GM06990 (cell line): Measurements from ENCODE around the gene IL36G.

Experiments
- DNase-seq: peaks from one replicate; pipeline ENCODE4 v3.0.0-alpha.2; 2011; ENCODE audit not compliant: insufficient read length; ENCODE audit errors: extremely low read depth
- H3K27me3 ChIP-seq: replicated peaks from 2 replicates; pipeline ENCODE4 v1.6.0; 2011; ENCODE audit warnings: low read length; ENCODE audit not compliant: control insufficient read depth, insufficient read depth
- H3K36me3 ChIP-seq: 2 replicates; pipeline ENCODE4 v1.5.1; 2011; ENCODE audit warnings: low read length; ENCODE audit not compliant: control insufficient read depth, insufficient read depth
- H3K4me3 ChIP-seq: replicated peaks from 2 replicates; pipeline ENCODE4 v1.5.1; 2011; ENCODE audit warnings: low read depth, mild to moderate bottlenecking, control low read depth, low read length
- TF ChIP-seq, protein P1 (sequence below): IDR thresholded peaks from 2 replicates; pipeline ENCODE4 v1.5.1; 2011; ENCODE audit warnings: low read length, control low read depth, mild to moderate bottlenecking, inconsistent platforms; ENCODE audit not compliant: insufficient read depth, poor library complexity, severe bottlenecking

IL36G gene

DNA sequence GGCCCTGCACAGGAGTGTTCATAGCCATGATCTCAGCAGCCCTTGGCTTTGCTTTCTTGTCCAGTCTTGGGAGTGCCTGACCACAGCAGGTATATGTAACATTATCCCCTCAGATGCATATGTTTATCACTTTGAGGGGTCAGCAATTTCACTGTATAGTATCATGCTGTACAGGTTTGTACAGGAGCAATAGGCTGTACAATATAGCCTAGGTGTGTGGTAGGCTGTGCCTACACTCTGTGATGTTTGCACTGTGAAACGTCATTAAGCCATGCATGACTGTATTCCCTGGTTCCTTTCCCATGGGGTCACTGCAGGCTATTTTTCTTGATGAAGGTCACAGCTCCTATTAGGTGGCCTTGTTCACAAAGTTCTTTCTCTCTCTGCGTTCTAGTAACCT lies 4.7 kb upstream of the IL36G start:
- Histone ChIP-seq H3K27me3 (no peaks in the 10 kb centered on the region), H3K4me3 (no peak overlapping the region), H3K36me3 (no peaks in the 10 kb centered on the region)
- TF ChIP-seq, protein P1, sequence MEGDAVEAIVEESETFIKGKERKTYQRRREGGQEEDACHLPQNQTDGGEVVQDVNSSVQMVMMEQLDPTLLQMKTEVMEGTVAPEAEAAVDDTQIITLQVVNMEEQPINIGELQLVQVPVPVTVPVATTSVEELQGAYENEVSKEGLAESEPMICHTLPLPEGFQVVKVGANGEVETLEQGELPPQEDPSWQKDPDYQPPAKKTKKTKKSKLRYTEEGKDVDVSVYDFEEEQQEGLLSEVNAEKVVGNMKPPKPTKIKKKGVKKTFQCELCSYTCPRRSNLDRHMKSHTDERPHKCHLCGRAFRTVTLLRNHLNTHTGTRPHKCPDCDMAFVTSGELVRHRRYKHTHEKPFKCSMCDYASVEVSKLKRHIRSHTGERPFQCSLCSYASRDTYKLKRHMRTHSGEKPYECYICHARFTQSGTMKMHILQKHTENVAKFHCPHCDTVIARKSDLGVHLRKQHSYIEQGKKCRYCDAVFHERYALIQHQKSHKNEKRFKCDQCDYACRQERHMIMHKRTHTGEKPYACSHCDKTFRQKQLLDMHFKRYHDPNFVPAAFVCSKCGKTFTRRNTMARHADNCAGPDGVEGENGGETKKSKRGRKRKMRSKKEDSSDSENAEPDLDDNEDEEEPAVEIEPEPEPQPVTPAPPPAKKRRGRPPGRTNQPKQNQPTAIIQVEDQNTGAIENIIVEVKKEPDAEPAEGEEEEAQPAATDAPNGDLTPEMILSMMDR: no peak
- DNase-seq: no peak

DNA sequence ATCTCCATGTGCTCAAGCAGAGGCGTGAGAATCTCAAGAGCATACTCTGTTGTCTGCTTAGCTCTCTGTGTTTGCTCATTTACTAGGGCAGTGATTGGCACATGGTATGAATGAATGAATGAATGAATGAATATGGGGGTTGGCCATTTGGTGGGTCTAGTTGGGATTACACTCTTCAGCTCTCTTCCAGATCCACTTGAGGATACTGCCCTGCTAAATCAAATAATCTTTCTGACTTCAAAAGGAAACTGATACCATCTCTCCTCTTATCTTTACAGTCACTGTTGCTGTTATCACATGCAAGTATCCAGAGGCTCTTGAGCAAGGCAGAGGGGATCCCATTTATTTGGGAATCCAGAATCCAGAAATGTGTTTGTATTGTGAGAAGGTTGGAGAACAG lies 1.9 kb downstream of the IL36G start:
- no peaks in the 10 kb centered on the region for H3K36me3 ChIP-seq

DNA sequence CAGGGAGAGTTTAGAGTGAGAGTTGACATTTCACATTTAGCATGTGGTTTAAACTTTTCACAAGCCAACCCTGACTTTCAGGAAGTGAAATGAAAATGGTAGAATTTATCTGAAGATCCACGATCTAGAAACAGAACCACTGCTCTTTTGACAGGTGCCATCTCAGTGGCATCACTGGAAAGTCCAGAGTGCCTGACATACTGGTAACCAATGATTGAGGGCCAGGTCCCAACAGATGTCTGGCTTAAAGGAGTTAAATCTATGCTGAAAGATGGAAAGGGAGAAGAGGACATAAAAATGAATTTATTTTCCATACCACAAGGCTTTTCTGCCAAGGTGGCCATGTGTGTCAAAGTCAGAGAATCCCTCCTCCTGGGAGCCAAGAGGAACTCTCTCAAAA lies 2.7 kb downstream of the IL36G start:
- Histone ChIP-seq H3K36me3 (no peaks in the 10 kb centered on the region), H3K27me3 (no peaks in the 10 kb centered on the region), H3K4me3 (no peak overlapping the region)
- TF ChIP-seq, protein P1: no peak
- DNase-seq: no peak

More for the DNA sequence above, 1.9 kb downstream of the IL36G start:
- no peaks in the 10 kb centered on the region for H3K27me3 ChIP-seq
- TF ChIP-seq, protein P1: no peak
- H3K4me3 ChIP-seq: no peak overlapping the region
- DNase-seq: no peak

DNA sequence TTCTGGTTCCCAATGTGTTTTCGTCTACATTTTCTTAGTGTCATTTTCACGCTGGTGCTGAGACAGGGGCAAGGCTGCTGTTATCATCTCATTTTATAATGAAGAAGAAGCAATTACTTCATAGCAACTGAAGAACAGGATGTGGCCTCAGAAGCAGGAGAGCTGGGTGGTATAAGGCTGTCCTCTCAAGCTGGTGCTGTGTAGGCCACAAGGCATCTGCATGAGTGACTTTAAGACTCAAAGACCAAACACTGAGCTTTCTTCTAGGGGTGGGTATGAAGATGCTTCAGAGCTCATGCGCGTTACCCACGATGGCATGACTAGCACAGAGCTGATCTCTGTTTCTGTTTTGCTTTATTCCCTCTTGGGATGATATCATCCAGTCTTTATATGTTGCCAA lies 7.3 kb downstream of the IL36G start:
- no peaks in the 10 kb centered on the region for H3K27me3 ChIP-seq
- H3K36me3 ChIP-seq: no peaks in the 10 kb centered on the region
- TF ChIP-seq, protein P1: no peak
- DNase-seq: no peak
- H3K4me3 ChIP-seq: no peak overlapping the region

DNA sequence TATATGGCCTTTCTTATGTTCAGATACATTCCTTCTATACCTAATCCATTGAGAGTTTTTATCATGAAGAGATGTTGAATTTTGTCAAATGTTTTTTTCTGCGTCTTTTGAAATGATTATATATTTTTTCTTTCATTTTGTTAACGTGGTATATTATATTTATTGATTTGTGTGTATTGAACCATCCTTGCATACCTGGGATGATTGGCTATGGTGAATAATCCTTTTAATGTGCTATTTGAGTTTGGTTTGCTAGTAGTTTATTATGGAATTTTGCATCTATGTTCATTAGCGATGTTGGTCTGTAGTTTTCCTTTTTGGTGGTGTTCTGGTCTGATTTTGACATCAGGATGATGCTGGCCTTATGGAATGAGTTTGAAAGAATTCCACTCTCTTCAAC lies 11.8 kb downstream of the IL36G start:
- TF ChIP-seq, protein P1: no peak
- no peaks in the 10 kb centered on the region for H3K36me3 ChIP-seq
- no peaks in the 10 kb centered on the region for H3K27me3 ChIP-seq
- H3K4me3 ChIP-seq: no peak overlapping the region
- no peak for DNase-seq

DNA sequence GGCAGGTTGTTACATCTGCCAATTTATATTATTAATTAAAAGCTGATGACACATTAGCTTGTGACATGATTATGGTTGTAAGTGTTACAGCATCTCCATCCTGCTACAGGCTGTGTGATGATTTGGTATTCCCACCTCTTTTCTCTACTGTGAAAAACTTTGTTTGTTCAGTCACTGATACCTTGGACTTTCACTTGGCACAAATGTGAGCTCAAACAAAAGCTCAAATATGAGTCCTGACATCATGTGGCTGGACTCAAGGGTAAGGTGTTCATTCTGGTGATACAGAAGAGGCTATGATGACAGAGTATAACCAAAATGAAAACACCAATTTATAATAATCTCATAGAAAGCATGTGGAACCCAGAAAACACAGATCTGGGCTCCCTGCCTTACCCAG lies 16.0 kb downstream of the IL36G start:
- H3K4me3 ChIP-seq: no peak overlapping the region
- no peaks in the 10 kb centered on the region for H3K36me3 ChIP-seq
- no peak for DNase-seq
- TF ChIP-seq, protein P1: no peak
- H3K27me3 ChIP-seq: no peaks in the 10 kb centered on the region
